H9 (cell line): ENCODE results near the gene UCKL1. TPM values are rescaled to one million over a fixed set of nuclear protein-coding genes. Genes with fewer than 3 reads are reported as not detected.
A peak's percentile ranks its signal among the peaks of the same experiment; 100 is the strongest.

Experiments
- DNase-seq: peaks from one replicate; pipeline ENCODE4 v3.0.0-alpha.2; 2017
- H2AFZ ChIP-seq: one replicate; pipeline ENCODE4 v1.6.1; 2013; ENCODE audit warnings: mild to moderate bottlenecking, low read length, control low read depth, moderate library complexity
- H2AK5ac ChIP-seq: 2 replicates; pipeline ENCODE4 v1.6.1; 2013; ENCODE audit warnings: low read length, control low read depth, mixed read lengths; ENCODE audit not compliant: insufficient read length
- H2BK120ac ChIP-seq: one replicate; pipeline ENCODE4 v1.6.1; 2013; ENCODE audit warnings: low read depth, mild to moderate bottlenecking, low read length, control low read depth, inconsistent platforms; ENCODE audit not compliant: poor library complexity, severe bottlenecking
- H2BK12ac ChIP-seq: 2 replicates; pipeline ENCODE4 v1.6.1; 2013; ENCODE audit warnings: low read length, control low read depth, mixed read lengths, low read depth; ENCODE audit not compliant: insufficient read length
- H2BK15ac ChIP-seq: 2 replicates; pipeline ENCODE4 v1.6.1; 2013; ENCODE audit warnings: low read depth, low read length, control low read depth
- H2BK20ac ChIP-seq: one replicate; pipeline ENCODE4 v1.6.1; 2013; ENCODE audit warnings: low read depth, mild to moderate bottlenecking, low read length, control low read depth, inconsistent platforms; ENCODE audit not compliant: poor library complexity, severe bottlenecking
- H2BK5ac ChIP-seq: 2 replicates; pipeline ENCODE4 v1.6.1; 2013; ENCODE audit warnings: low read length, control low read depth, mixed read lengths; ENCODE audit not compliant: insufficient read length
- H3K14ac ChIP-seq: 2 replicates; pipeline ENCODE4 v1.6.1; 2013; ENCODE audit warnings: low read length, control low read depth; ENCODE audit not compliant: insufficient read depth
- H3K18ac ChIP-seq: 2 replicates; pipeline ENCODE4 v1.6.1; 2013; ENCODE audit warnings: low read depth, mild to moderate bottlenecking, mixed read lengths, low read length, control low read depth; ENCODE audit not compliant: insufficient read length
- H3K23ac ChIP-seq: 2 replicates; pipeline ENCODE4 v1.6.1; 2013; ENCODE audit warnings: low read length, control low read depth, mixed read lengths, low read depth; ENCODE audit not compliant: insufficient read length
- H3K23me2 ChIP-seq: 2 replicates; pipeline ENCODE4 v1.6.1; 2013; ENCODE audit warnings: low read depth, mild to moderate bottlenecking, mixed read lengths, low read length, control low read depth; ENCODE audit not compliant: insufficient read length, poor library complexity, severe bottlenecking
- H3K27ac ChIP-seq: 2 replicates; pipeline ENCODE4 v1.5.1; 2013; ENCODE audit warnings: low read length, control low read depth, mixed read lengths, low read depth; ENCODE audit not compliant: insufficient read length
- H3K27me3 ChIP-seq: 2 replicates; pipeline ENCODE4 v1.6.1; 2013; ENCODE audit warnings: low read length, control low read depth, inconsistent platforms; ENCODE audit not compliant: insufficient read depth
- H3K4ac ChIP-seq: 2 replicates; pipeline ENCODE4 v1.6.1; 2013; ENCODE audit warnings: low read depth, mild to moderate bottlenecking, control low read depth, inconsistent platforms, low read length, moderate library complexity
- H3K4me1 ChIP-seq: 2 replicates; pipeline ENCODE4 v1.6.1; 2013; ENCODE audit warnings: low read length, control low read depth, inconsistent platforms; ENCODE audit not compliant: insufficient read depth
- H3K4me2 ChIP-seq: 2 replicates; pipeline ENCODE4 v1.6.1; 2013; ENCODE audit warnings: low read length, control low read depth, mixed read lengths; ENCODE audit not compliant: insufficient read length, insufficient read depth
- H3K56ac ChIP-seq: 2 replicates; pipeline ENCODE4 v1.6.1; 2013; ENCODE audit warnings: low read depth, mild to moderate bottlenecking, mixed read lengths, low read length, control low read depth; ENCODE audit not compliant: insufficient read length
- H3K79me1 ChIP-seq: 2 replicates; pipeline ENCODE4 v1.6.1; 2013; ENCODE audit warnings: low read depth, mild to moderate bottlenecking, moderate library complexity, low read length, control low read depth, inconsistent platforms; ENCODE audit not compliant: insufficient read depth, poor library complexity, severe bottlenecking
- H3K79me2 ChIP-seq: 2 replicates; pipeline ENCODE4 v1.6.1; 2013; ENCODE audit warnings: low read length, control low read depth, inconsistent platforms; ENCODE audit not compliant: insufficient read depth
- H3K9ac ChIP-seq: 2 replicates; pipeline ENCODE4 v1.6.1; 2013; ENCODE audit warnings: low read length, control low read depth, mixed read lengths; ENCODE audit not compliant: insufficient read length; ENCODE audit errors: extremely low read depth
- H3K9me3 ChIP-seq: one replicate; pipeline ENCODE4 v1.6.1; 2013; ENCODE audit warnings: low read depth, low read length, inconsistent platforms; ENCODE audit not compliant: control insufficient read depth
- H3T11ph ChIP-seq: one replicate; pipeline ENCODE4 v1.6.1; 2013; ENCODE audit warnings: mild to moderate bottlenecking, low read length, control low read depth, inconsistent platforms
- H4K20me1 ChIP-seq: one replicate; pipeline ENCODE4 v1.6.1; 2013; ENCODE audit not compliant: control insufficient read depth, insufficient read length, insufficient read depth
- H4K5ac ChIP-seq: 2 replicates; pipeline ENCODE4 v1.6.1; 2013; ENCODE audit warnings: low read depth, mild to moderate bottlenecking, mixed read lengths, low read length, control low read depth; ENCODE audit not compliant: insufficient read length
- H4K8ac ChIP-seq: replicated peaks from 2 replicates; pipeline ENCODE4 v1.6.1; 2013; ENCODE audit warnings: low read length, control low read depth, mixed read lengths, low read depth; ENCODE audit not compliant: insufficient read length
- H4K91ac ChIP-seq: 2 replicates; pipeline ENCODE4 v1.6.1; 2013; ENCODE audit warnings: low read depth, mild to moderate bottlenecking, moderate library complexity, mixed read lengths, low read length, control low read depth; ENCODE audit not compliant: insufficient read length
- H3K27ac Mint-ChIP-seq, 3 experiments: 2 replicates in 2 of 3; 3 replicates in 1 of 3; pipeline ENCODE4 v1.8.0; 2020 to 2021; ENCODE audit warnings: mixed read lengths in 3 of 3, mild to moderate bottlenecking in 1 of 3, moderate library complexity in 1 of 3
- H3K27me3 Mint-ChIP-seq: 2 replicates; pipeline ENCODE4 v1.8.0; 2021; ENCODE audit warnings: low read depth, mild to moderate bottlenecking, moderate library complexity, mixed read lengths
- H3K36me3 Mint-ChIP-seq, 3 experiments: 2 replicates in 2 of 3; 3 replicates in 1 of 3; pipeline ENCODE4 v1.8.0; 2020 to 2021; ENCODE audit warnings: low read depth in 3 of 3, mixed read lengths in 3 of 3; ENCODE audit not compliant: insufficient read depth in 1 of 3
- H3K4me1 Mint-ChIP-seq, 2 experiments: 2 replicates each; pipeline ENCODE4 v1.8.0; 2020; ENCODE audit warnings: mixed read lengths in 2 of 2
- H3K4me3 Mint-ChIP-seq, 2 experiments: 2 replicates in 1 of 2; 3 replicates in 1 of 2; pipeline ENCODE4 v1.8.0; 2020 to 2021; ENCODE audit warnings: mild to moderate bottlenecking in 2 of 2, mixed read lengths in 2 of 2, moderate library complexity in 1 of 2
- H3K9me3 Mint-ChIP-seq, 2 experiments: 2 replicates in 1 of 2; 3 replicates in 1 of 2; pipeline ENCODE4 v1.8.0; 2020; ENCODE audit warnings: mild to moderate bottlenecking in 2 of 2, mixed read lengths in 2 of 2, moderate library complexity in 1 of 2
- CTCF ChIP-seq: fragments of 200-600 bp; sonication (generic); conservative IDR thresholded peaks from 3 replicates; pipeline ENCODE4 v1.8.0; 2021; ENCODE audit warnings: antibody characterized with exemption, mild to moderate bottlenecking
- WGBS: extraction: QIAGEN DNeasy Blood & Tissue Kit; methylation state at CpG from one replicate; pipeline ENCODE4 v1.1.7; 2013; ENCODE audit warnings: missing lambda C conversion rate, low lambda C conversion rate, mixed read lengths; ENCODE audit not compliant: insufficient read length; ENCODE audit errors: extremely low coverage; 5-methylcytosine and 5-hydroxymethylcytosine counted together
- total RNA-seq: library from RNA; stranded (reverse); gene quantifications from 2 replicates; pipeline ENCODE4 v1.2.1, GENCODE V29; 2021

UCKL1 gene
- total RNA-seq, 1 experiment from 2014 or later, result 40.9 TPM

DNA sequence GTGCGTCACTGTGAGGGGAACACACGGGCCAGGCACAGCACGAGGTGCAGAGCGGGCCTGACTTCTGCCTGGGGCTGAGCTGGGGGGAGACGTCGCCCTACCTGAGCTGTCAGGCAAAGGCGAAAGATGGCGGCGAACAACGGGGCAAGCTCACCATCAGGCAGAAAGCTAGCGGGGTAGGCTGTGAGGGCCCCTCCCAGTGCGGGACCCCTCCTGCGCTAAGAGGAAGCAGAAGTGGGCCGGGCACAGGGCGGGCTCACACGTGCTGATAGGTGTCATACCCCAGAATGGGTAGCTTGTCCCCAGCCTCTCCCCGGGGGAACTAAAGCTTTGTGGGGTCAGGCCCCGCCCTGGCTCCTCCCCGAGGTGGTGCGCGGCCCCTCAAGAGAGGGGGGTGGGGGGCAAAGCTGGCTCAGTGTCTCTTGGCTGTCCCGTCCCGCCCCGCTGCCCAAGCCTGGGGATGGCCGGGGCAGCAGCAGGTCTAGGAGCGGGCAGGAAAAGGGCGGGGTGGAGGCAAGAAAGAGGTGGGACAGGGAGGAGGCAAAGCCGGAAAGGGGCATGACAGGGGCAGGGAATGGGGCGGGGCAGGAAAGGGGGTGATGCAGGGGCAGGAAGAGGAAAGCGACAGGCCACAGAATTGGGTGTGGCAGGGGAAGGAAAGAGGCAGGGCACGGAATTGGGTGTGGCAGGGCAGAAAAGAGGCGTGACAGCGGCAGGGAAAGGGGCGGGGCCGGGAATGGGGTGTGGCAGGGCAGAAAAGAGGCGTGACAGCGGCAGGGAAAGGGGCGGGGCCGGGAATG, 14.7 kb downstream of the UCKL1 start:
- no CpG with 5 or more reads among the region's 39 CpGs for WGBS
- Histone ChIP-seq H4K8ac (no peak overlapping the region), H2BK5ac (no peak overlapping the region), H2AK5ac (no peak overlapping the region), H3K18ac (no peak overlapping the region), H3K9me3 (no peaks in the 10 kb centered on the region), H3K4me1 (no peaks in the 10 kb centered on the region), H3K27me3 (no peaks in the 10 kb centered on the region), H3K79me1 (no peaks in the 10 kb centered on the region), H3T11ph (no peak overlapping the region), H3K27ac (no peak overlapping the region), H3K9ac (no peak overlapping the region), H2BK120ac (no peak overlapping the region), H3K23me2 (peaks cover 13% of the 10 kb centered on the region), H2BK12ac (no peak overlapping the region), H3K14ac (no peak overlapping the region), H3K4ac (no peak overlapping the region), H2BK15ac (no peak overlapping the region), H4K91ac (no peak overlapping the region), H3K56ac (no peak overlapping the region), H4K5ac (no peak overlapping the region), H3K4me2 (peak overlapping the region; percentile 15), H3K79me2 (no peaks in the 10 kb centered on the region), H3K23ac (no peak overlapping the region), H2AFZ (no peak overlapping the region), H2BK20ac (no peak overlapping the region), H4K20me1 (no peaks in the 10 kb centered on the region)
- peaks cover 3 to 9% of the 10 kb centered on the region in 2 experiments for H3K4me1 Mint-ChIP-seq
- peaks cover 3 to 23% (median 21%) of the 10 kb centered on the region in 3 experiments; a peak in 6 of 7 replicates for H3K36me3 Mint-ChIP-seq
- H3K27me3 Mint-ChIP-seq, result no peaks in the 10 kb centered on the region
- TF ChIP-seq CTCF, result no peak
- H3K9me3 Mint-ChIP-seq, result no peaks in the 10 kb centered on the region
- 0 out of 7 replicates have a peak overlapping the region, but pooled peaks of 1 of the 3 experiments have one; percentile 68 for H3K27ac Mint-ChIP-seq
- peak; percentile 98 for DNase-seq
- H3K4me3 Mint-ChIP-seq, result no peak overlapping the region
